HEK293 (cell line): ENCODE measurements around the gene SORL1.

Source experiments
- CTCF ChIA-PET: fragments of 350-600 bp; formaldehyde crosslinking; extraction: SDS; loops from one replicate; lab custom pipeline; 2021; ENCODE audit warnings: antibody characterized with exemption; lab: Yijun Ruan, JAX
- POLR2A ChIA-PET: fragments of 300-600 bp; formaldehyde crosslinking; extraction: SDS; loops from one replicate; lab custom pipeline; 2020; ENCODE audit warnings: antibody characterized with exemption, inconsistent platforms; lab: Yijun Ruan, JAX
- H3K27ac ChIP-seq: fragments of 200-500 bp; sonication (Bioruptor generic); 2 replicates; pipeline ENCODE4 v1.5.1; 2014; ENCODE audit warnings: low read depth, low read length, control low read depth, inconsistent platforms; ENCODE audit errors: extremely low read depth
- H3K36me3 ChIP-seq, 2 experiments: fragments of 200-500 bp in 1 of 2; sonication (Bioruptor generic) in 1 of 2; 1 replicate in 1 of 2; 2 replicates in 1 of 2; pipeline ENCODE4 v1.5.1; 2014 to 2017; ENCODE audit warnings: inconsistent platforms in 2 of 2, low read length in 2 of 2; ENCODE audit not compliant: control insufficient read depth in 2 of 2, insufficient read depth in 1 of 2
- H3K4me1 ChIP-seq: fragments of 200-500 bp; sonication (Bioruptor generic); 2 replicates; pipeline ENCODE4 v1.5.1; 2014; ENCODE audit warnings: mild to moderate bottlenecking, low read length, inconsistent platforms; ENCODE audit not compliant: control insufficient read depth, insufficient read depth
- H3K4me3 ChIP-seq: 2 replicates; pipeline ENCODE4 v1.5.1; 2011; ENCODE audit warnings: low read depth, mild to moderate bottlenecking, control low read depth, low read length, moderate library complexity
- H3K9me3 ChIP-seq: fragments of 200-500 bp; sonication (Bioruptor generic); 2 replicates; pipeline ENCODE4 v1.5.1; 2014; ENCODE audit warnings: low read depth, low read length, inconsistent platforms; ENCODE audit not compliant: control insufficient read depth, insufficient read depth
- BCL6B ChIP-seq: fragments of 450-650 bp; formaldehyde crosslinking; IDR thresholded peaks from 2 replicates; pipeline ENCODE4 v1.5.1; 2017; ENCODE audit warnings: missing biosample characterization, missing genetic modification characterization
- FEZF1 ChIP-seq: fragments of 450-650 bp; formaldehyde crosslinking; IDR thresholded peaks from 2 replicates; pipeline ENCODE4 v1.5.1; 2016; ENCODE audit warnings: missing biosample characterization, missing genetic modification characterization
- GLIS2 ChIP-seq: fragments of 450-650 bp; formaldehyde crosslinking; IDR thresholded peaks from 2 replicates; pipeline ENCODE4 v1.5.1; 2016; ENCODE audit warnings: missing biosample characterization, missing genetic modification characterization
- KLF1 ChIP-seq: fragments of 450-650 bp; formaldehyde crosslinking; IDR thresholded peaks from 2 replicates; pipeline ENCODE4 v1.5.1; 2016; ENCODE audit warnings: missing biosample characterization, missing genetic modification characterization
- KLF9 ChIP-seq: fragments of 450-650 bp; formaldehyde crosslinking; IDR thresholded peaks from 2 replicates; pipeline ENCODE4 v1.5.1; 2016; ENCODE audit warnings: missing biosample characterization, missing genetic modification characterization, low read depth
- PRDM4 ChIP-seq: fragments of 450-650 bp; formaldehyde crosslinking; IDR thresholded peaks from 2 replicates; pipeline ENCODE4 v1.5.1; 2017; ENCODE audit warnings: missing biosample characterization, missing genetic modification characterization
- SALL2 ChIP-seq: fragments of 450-650 bp; formaldehyde crosslinking; IDR thresholded peaks from 2 replicates; pipeline ENCODE4 v1.5.0; 2017; ENCODE audit warnings: missing biosample characterization, mild to moderate bottlenecking, missing genetic modification characterization, borderline replicate concordance
- SETDB1 ChIP-seq: IDR thresholded peaks from one replicate; pipeline ENCODE4 v1.6.1; 2017; ENCODE audit warnings: mild to moderate bottlenecking, low read length, moderate library complexity, mixed read lengths; ENCODE audit not compliant: insufficient read length
- TCF7L2 ChIP-seq: IDR thresholded peaks from 2 replicates; pipeline ENCODE4 v1.6.1; 2011; ENCODE audit warnings: low read depth, mild to moderate bottlenecking, inconsistent platforms, low read length, moderate library complexity, borderline replicate concordance
- ZBTB10 ChIP-seq: fragments of 450-650 bp; formaldehyde crosslinking; IDR thresholded peaks from 2 replicates; pipeline ENCODE4 v1.5.1; 2016; ENCODE audit warnings: missing biosample characterization, missing genetic modification characterization
- ZBTB26 ChIP-seq: fragments of 450-650 bp; formaldehyde crosslinking; optimal IDR thresholded peaks from 2 replicates; pipeline ENCODE3; 2016; ENCODE audit warnings: missing biosample characterization, mild to moderate bottlenecking, missing genetic modification characterization
- ZNF114 ChIP-seq: fragments of 450-650 bp; formaldehyde crosslinking; IDR thresholded peaks from 2 replicates; pipeline ENCODE4 v1.5.0; 2017; ENCODE audit warnings: missing biosample characterization, missing genetic modification characterization
- ZNF133 ChIP-seq: fragments of 450-650 bp; formaldehyde crosslinking; IDR thresholded peaks from 2 replicates; pipeline ENCODE4 v1.5.1; 2016; ENCODE audit warnings: missing biosample characterization, missing genetic modification characterization
- ZNF138 ChIP-seq: fragments of 450-650 bp; formaldehyde crosslinking; IDR thresholded peaks from 2 replicates; pipeline ENCODE4 v1.5.1; 2016; ENCODE audit warnings: missing biosample characterization, missing genetic modification characterization, borderline replicate concordance
- ZNF146 ChIP-seq: fragments of 450-650 bp; formaldehyde crosslinking; IDR thresholded peaks from 2 replicates; pipeline ENCODE4 v1.5.1; 2016; ENCODE audit warnings: missing biosample characterization, missing genetic modification characterization
- ZNF19 ChIP-seq: fragments of 450-650 bp; formaldehyde crosslinking; IDR thresholded peaks from 2 replicates; pipeline ENCODE4; 2016; ENCODE audit warnings: missing biosample characterization, missing genetic modification characterization, low read depth
- ZNF266 ChIP-seq: fragments of 450-650 bp; formaldehyde crosslinking; IDR thresholded peaks from 2 replicates; pipeline ENCODE4 v1.5.1; 2016; ENCODE audit warnings: missing biosample characterization, missing genetic modification characterization, low read depth
- ZNF354C ChIP-seq: fragments of 450-650 bp; formaldehyde crosslinking; IDR thresholded peaks from 2 replicates; pipeline ENCODE4 v1.5.1; 2016; ENCODE audit warnings: missing biosample characterization, missing genetic modification characterization, low read depth, borderline replicate concordance
- ZNF366 ChIP-seq: fragments of 450-650 bp; formaldehyde crosslinking; conservative IDR thresholded peaks from 2 replicates; pipeline ENCODE4 v1.5.1; 2016; ENCODE audit warnings: missing biosample characterization, missing genetic modification characterization
- ZNF37A ChIP-seq: fragments of 450-650 bp; IDR thresholded peaks from 2 replicates; pipeline ENCODE4 v1.5.1; 2018; ENCODE audit warnings: missing biosample characterization, missing genetic modification characterization
- ZNF521 ChIP-seq: fragments of 450-650 bp; formaldehyde crosslinking; IDR thresholded peaks from 2 replicates; pipeline ENCODE4 v1.5.1; 2017; ENCODE audit warnings: missing biosample characterization, mild to moderate bottlenecking, missing genetic modification characterization
- ZNF544 ChIP-seq: fragments of 450-650 bp; formaldehyde crosslinking; IDR thresholded peaks from 2 replicates; pipeline ENCODE4 v1.5.0; 2017; ENCODE audit warnings: missing biosample characterization, missing genetic modification characterization
- ZNF549 ChIP-seq: fragments of 450-650 bp; IDR thresholded peaks from 2 replicates; pipeline ENCODE4 v1.5.1; 2018; ENCODE audit warnings: missing biosample characterization, missing genetic modification characterization, mild to moderate bottlenecking, inconsistent platforms, moderate library complexity
- ZNF555 ChIP-seq: fragments of 450-650 bp; formaldehyde crosslinking; conservative IDR thresholded peaks from 2 replicates; pipeline ENCODE4 v1.5.1; 2017; ENCODE audit warnings: missing biosample characterization, mild to moderate bottlenecking, missing genetic modification characterization, inconsistent platforms
- ZNF624 ChIP-seq: fragments of 450-650 bp; formaldehyde crosslinking; IDR thresholded peaks from 2 replicates; pipeline ENCODE4 v1.5.1; 2017; ENCODE audit warnings: missing biosample characterization, missing genetic modification characterization
- ZNF747 ChIP-seq: fragments of 450-650 bp; formaldehyde crosslinking; IDR thresholded peaks from 2 replicates; pipeline ENCODE4 v1.5.1; 2016; ENCODE audit warnings: missing biosample characterization, missing genetic modification characterization
- ZXDB ChIP-seq: fragments of 450-650 bp; formaldehyde crosslinking; IDR thresholded peaks from 2 replicates; pipeline ENCODE4 v1.5.1; 2016; ENCODE audit warnings: missing biosample characterization, missing genetic modification characterization

The SORL1 gene

GRCh38 chr11:121466063-121466794 lies 14.1 kb downstream of the SORL1 start:
- CTCF ChIA-PET: interaction anchor here (1.2 kb wide), 1 partner anchor 189 kb away, joined by 3 read pairs; no protein-coding TSS in a partner anchor
- TF ChIP-seq ZNF138 (tag by site-specific recombination): no peak
- no peak for TF ChIP-seq ZNF624 (tag by site-specific recombination)
- TF ChIP-seq SETDB1: no peak
- no peak; the same call in 1 of the 2 replicates for TF ChIP-seq FEZF1
- TF ChIP-seq ZXDB (tag by site-specific recombination): no peak; the same call in none of the 2 replicates
- no peak for TF ChIP-seq ZNF521 (tag by site-specific recombination)
- TF ChIP-seq ZNF354C (tag by site-specific recombination): no peak
- no peak for TF ChIP-seq ZNF19 (tag by site-specific recombination)
- peak; percentile 17 for TF ChIP-seq ZBTB26 (tag by site-specific recombination)
- TF ChIP-seq KLF9: no peak
- TF ChIP-seq ZNF146 (tag by site-specific recombination): no peak
- no peak for TF ChIP-seq ZNF555
- TF ChIP-seq ZNF133 (tag by site-specific recombination): no peak
- no peak for TF ChIP-seq ZNF37A (tag by site-specific recombination)
- no peak for TF ChIP-seq ZNF544
- TF ChIP-seq ZBTB10 (tag by site-specific recombination): no peak
- no peak for TF ChIP-seq ZNF266 (tag by site-specific recombination)
- TF ChIP-seq ZNF747 (tag by site-specific recombination): no peak
- TF ChIP-seq ZNF366 (tag by site-specific recombination): no peak; the same call in none of the 2 replicates
- no peak for TF ChIP-seq ZNF549 (tag by site-specific recombination)
- peak; percentile 73; the same call in 1 of the 2 replicates for TF ChIP-seq KLF1 (tag by site-specific recombination)
- no peak for TF ChIP-seq ZNF114 (tag by site-specific recombination)
- TF ChIP-seq SALL2 (tag by site-specific recombination): no peak
- TF ChIP-seq TCF7L2: no peak
- TF ChIP-seq BCL6B (tag by site-specific recombination): no peak
- 0 out of 2 replicates have a peak, but pooled peaks have one; percentile 52 for TF ChIP-seq GLIS2
- TF ChIP-seq PRDM4: no peak

More at GRCh38 chr11:121466063-121466794, 14.1 kb downstream of the SORL1 start:
- H3K9me3 ChIP-seq: no peaks in the 10 kb centered on the region
- peaks cover 12% of the 10 kb centered on the region for H3K4me1 ChIP-seq
- no peaks in the 10 kb centered on the region for H3K36me3 ChIP-seq
- POLR2A ChIA-PET: interaction anchor here (0.9 to 2.4 kb wide), 5 partner anchors 10 to 174 kb away, joined by 3 to 11 read pairs (median 4); partner anchors contain the start of genes SC5D, SORL1 and SORL1-AS1
- no peak overlapping the region for H3K4me3 ChIP-seq
- H3K27ac ChIP-seq: peak overlapping the region; percentile 30
